A673 (cell line): ENCODE data around the gene CENPX.

ENCODE experiments used
- EZH2 ChIP-seq: fragments of 200-600 bp; sonication (generic); IDR thresholded peaks from 2 replicates; pipeline ENCODE4 v1.6.1; 2017; ENCODE audit warnings: borderline replicate concordance, low read depth, mild to moderate bottlenecking, mixed read lengths, antibody characterized with exemption, low read length; ENCODE audit not compliant: poor library complexity, severe bottlenecking
- TF ChIP-seq, protein P1 (sequence below): fragments of 300-800, 200-600 bp; sonication (generic); conservative IDR thresholded peaks from 2 replicates; pipeline ENCODE4 v1.5.1; 2017; ENCODE audit warnings: low read depth, mild to moderate bottlenecking, antibody characterized with exemption, low read length, moderate library complexity, mixed read lengths

- no peak for TF ChIP-seq EZH2
- TF ChIP-seq, protein P1, sequence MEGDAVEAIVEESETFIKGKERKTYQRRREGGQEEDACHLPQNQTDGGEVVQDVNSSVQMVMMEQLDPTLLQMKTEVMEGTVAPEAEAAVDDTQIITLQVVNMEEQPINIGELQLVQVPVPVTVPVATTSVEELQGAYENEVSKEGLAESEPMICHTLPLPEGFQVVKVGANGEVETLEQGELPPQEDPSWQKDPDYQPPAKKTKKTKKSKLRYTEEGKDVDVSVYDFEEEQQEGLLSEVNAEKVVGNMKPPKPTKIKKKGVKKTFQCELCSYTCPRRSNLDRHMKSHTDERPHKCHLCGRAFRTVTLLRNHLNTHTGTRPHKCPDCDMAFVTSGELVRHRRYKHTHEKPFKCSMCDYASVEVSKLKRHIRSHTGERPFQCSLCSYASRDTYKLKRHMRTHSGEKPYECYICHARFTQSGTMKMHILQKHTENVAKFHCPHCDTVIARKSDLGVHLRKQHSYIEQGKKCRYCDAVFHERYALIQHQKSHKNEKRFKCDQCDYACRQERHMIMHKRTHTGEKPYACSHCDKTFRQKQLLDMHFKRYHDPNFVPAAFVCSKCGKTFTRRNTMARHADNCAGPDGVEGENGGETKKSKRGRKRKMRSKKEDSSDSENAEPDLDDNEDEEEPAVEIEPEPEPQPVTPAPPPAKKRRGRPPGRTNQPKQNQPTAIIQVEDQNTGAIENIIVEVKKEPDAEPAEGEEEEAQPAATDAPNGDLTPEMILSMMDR = no peak
Observed at GRCh38 chr17:81998212-81998611, 24.5 kb downstream of the CENPX start.
